ENCODE results near the gene RGPD8.

The RGPD8 gene

GRCh38 chr2:112335600-112335999 is 97.8 kb downstream of the RGPD8 start:
- DNase-seq (ENCODE audit: low read depth in 2 of 2), result no peak

DNA sequence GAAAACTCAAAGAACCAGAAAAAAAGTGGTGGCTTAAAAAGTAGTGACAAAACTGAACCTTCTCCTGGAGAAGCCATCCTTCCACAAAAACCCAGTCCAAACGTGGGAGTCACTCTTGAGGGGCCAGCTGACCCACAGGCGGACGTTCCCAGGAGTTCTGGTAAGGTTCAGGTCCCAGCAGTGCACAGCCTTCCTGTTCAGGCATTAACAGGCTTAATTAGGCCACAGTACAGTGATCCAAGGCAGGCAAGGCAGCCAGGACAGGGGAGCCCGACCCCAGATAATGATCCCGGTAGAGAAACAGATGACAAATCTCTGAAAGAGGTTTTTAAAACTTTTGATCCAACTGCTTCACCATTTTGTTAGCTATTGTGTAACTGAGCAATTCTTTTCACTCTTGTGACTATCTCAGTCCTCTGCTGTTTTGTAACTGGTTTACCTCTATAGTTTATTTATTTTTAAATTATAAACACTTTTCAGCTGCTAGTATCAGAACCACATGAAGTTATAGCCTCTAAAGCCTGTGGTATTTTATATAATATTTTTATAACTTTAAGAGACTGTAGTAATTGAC is 101.2 kb downstream of the RGPD8 start:
- no peak for DNase-seq (ENCODE audit: low read depth in 2 of 2)

- no peak for DNase-seq (ENCODE audit: low read depth in 2 of 2)
Observed at GRCh38 chr2:112322919-112323318, 110.5 kb downstream of the RGPD8 start.

DNA sequence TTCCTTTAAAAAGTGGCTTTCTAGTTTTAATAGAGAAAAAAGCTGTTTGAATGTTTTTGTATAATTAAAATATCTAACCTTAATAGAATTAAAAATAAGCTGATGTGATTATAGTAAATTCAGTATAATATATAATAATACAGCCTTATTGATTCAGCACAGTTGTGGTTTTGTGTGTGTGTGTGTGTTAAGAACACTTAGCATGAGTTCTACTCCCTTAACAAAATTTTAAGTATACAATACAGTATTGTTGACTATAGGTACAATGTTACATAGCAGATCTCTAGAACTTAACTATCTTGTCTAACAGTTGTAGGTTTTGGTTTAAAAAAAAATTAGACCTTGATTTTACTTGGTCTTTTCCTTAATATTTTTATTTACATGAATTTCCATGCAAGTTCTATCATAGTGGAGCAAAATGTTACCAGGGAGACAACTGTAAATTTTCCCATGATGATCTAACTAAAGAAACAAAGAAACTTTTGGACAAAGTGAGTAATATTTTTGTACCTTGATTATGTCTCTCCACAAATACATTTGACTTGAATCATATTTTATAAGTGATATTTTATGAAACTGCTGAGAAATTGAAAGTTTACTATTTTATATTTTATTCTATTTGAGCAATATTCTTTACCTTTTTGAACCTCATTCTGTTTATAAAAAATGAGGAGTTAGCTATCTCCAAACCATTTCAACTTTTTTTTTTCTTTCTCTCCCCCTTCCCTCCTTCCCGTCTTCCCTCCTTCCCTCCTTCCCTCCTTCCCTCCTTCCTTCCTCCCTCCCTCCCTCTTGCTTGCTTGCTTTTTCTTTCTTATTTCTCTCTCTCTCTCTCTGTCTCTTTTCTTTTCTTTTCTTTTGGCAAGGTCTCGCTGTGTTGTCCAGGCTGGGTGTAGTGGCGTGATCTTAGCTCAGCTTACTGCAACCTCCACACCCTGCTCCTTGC is 111.8 kb downstream of the RGPD8 start:
- no peak for DNase-seq (ENCODE audit: low read depth in 2 of 2)
